ENCODE measurements around the gene MARF1.
"Not testable (repeated sequence)": the region's sequence is repeated elsewhere in the genome, so short reads cannot be mapped to it uniquely, and the experiment has no call there.

The MARF1 gene

GRCh38 chr16:15601212-15601879 is 41.6 kb downstream of the MARF1 start:
- no peak for DNase-seq (ENCODE audit: low spot score)

GRCh38 chr16:15599303-15600070 is 43.5 kb downstream of the MARF1 start:
- no peak for DNase-seq (ENCODE audit: low spot score)

GRCh38 chr16:15598648-15599190 is 44.2 kb downstream of the MARF1 start:
- DNase-seq (ENCODE audit: low spot score) = no peak

DNA sequence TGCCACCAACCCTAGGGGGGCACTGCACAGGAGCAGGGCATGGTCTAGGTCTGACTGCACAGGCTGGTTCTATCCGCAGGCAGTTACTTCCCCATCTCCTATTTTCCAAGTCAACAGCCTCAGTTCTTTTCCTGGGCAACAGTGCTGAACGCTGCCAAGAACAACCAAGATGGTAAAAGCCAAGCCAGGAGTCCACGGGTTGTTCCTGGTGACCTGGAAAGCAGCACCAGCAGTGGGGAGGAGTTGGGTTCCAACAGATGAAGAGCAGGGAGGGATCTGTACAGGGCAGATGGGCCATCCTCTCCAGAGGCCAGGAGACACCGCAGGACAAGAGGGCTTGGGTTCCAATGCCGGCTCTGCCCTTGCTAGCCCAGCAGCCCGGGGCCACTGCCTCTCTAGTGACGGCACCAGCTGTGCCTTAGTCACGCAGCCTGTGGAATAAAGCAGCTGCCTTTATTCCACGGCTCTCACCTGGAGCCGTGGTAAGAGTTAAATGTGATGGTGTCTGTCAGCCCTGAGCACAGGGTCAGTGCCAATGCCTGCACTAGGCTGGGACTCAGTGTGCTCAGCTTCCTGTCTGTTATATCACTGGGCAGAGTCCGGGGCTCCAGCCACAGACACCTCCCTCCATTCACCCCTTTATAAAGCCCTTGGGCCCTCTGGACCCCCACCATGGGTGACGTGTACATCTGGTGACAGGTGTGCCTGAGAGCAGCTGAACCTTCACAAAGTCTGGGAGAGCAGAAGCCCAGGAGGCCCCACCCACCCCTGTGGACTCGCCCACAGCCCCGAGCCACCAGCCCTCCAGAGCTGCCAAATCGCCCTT is 44.9 kb downstream of the MARF1 start:
- no peak for DNase-seq (ENCODE audit: low spot score)

GRCh38 chr16:15597135-15597534 is 45.8 kb downstream of the MARF1 start:
- DNase-seq (ENCODE audit: low spot score) = no peak

- DNase-seq (ENCODE audit: low spot score) = no peak
Measured at GRCh38 chr16:15594711-15595320, 48.1 kb downstream of the MARF1 start.

DNA sequence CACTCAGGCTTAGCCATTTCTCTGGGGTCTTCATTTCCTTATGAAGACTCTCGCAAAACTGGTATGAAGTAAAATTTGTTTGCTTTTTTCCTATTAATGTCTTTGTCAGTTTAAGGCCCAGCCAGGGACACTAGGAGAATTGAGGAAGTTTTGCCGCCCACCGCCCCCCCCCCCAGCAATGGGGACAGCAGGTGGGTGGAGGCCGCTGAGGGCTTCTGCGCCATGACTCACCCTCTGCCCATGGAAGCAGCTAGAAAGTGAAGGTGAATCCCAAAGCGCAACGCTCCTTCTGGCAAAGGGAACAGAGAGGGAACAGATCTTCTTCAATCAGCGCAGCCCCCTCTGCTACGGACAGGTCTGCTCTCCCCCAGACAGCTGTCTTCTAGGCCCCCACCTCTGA is 49.7 kb downstream of the MARF1 start:
- DNase-seq (ENCODE audit: low spot score) = no peak

DNA sequence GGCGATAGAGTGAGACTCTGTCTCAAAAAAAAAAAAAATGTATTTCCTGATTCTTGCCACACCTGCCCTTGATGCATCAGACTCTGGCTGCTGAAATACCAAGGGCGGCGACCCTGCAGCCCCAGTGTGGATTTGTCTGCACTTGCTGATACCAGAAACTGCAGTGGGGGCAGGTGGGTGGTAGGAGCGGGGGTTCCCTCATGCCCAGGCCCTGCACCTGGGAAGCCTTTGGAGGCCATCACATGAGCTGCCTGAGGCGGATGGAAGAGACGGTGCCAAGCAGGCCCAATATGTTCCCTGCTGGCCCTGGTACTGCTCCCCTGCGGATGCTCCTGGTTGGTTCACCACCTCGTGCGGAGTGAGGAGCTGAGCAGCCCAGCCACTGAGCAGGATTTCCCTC is 50.6 kb downstream of the MARF1 start:
- DNase-seq (ENCODE audit: low spot score) = no peak

DNA sequence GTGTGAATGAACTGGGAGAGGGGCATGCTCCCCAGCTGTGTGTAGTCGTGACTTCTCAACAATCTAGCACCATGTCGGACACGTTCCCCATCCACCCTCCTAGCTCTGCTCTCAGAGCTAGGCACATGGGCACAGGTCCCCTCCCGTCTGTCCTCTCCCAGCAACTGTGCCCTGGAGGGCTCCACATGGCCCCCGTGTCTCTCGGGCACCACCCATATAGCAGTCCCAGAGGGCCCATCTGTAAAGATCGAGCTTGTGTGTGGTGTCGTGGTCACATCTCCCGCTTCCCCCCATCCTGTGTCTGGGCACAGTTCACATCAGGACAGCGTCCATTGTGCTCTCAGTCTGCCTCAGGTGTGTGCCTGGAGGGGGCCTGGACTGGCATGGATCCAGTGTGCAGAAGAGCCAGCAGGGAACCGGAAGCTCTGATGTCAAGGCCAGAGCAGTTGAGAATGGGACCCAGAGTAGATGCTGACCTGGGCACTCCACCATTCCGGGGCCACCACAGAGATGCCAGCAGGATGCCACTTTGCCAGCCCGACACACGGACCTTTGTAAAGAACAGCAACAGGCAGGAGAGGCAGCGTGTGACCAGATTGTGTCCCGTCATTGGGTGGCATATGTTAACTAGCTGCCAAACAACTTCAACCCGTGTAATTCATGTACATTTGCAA is 55.7 kb downstream of the MARF1 start:
- DNase-seq (ENCODE audit: low spot score) = no peak

GRCh38 chr16:15586716-15587115 is 56.2 kb downstream of the MARF1 start:
- no peak for DNase-seq (ENCODE audit: low spot score)

- DNase-seq (ENCODE audit: low spot score) = no peak
Measured at GRCh38 chr16:15585956-15586355, 57.0 kb downstream of the MARF1 start.

DNA sequence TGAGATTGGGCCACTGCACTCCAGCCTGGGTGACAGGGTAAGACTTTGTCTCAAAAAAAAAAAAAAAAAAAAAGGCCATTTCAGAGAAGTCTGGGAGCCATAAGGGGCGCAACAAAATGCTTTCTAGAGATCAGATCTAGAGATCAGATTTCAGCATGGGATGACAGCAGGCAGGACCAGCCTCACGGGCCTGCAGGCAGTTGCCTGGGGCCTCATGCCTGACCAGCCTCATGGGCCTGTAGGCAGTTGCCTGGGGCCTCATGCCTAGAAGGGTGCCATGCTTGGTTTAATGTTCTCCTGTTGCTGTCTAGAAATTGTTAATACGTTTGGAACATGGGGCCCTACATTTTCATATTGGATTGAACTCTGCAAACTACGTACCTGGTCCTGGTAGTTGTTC is 59.4 kb downstream of the MARF1 start:
- no peak for DNase-seq (ENCODE audit: low spot score)

GRCh38 chr16:15581127-15581815 is 61.7 kb downstream of the MARF1 start:
- DNase-seq (ENCODE audit: low spot score) = no peak

DNA sequence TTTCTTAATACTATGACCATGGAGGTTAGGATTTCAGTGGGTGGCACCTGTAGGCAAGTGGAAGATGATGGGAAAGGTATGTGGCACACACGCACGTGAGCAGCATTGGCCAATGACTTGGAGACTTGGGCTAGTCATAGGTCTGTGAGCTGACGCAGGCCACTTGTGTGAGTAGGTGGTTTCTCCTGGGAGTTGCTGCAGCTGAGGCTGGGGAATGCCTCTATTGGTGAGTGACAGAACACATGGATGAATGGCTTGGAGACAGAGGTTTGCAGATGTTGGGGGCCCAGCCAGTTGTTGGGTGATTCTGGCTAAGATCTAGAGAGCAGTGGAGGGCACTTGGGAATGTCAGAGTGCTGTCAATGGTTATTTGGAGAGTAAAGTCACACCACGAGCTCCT is 64.1 kb downstream of the MARF1 start:
- DNase-seq (ENCODE audit: low spot score) = no peak

DNA sequence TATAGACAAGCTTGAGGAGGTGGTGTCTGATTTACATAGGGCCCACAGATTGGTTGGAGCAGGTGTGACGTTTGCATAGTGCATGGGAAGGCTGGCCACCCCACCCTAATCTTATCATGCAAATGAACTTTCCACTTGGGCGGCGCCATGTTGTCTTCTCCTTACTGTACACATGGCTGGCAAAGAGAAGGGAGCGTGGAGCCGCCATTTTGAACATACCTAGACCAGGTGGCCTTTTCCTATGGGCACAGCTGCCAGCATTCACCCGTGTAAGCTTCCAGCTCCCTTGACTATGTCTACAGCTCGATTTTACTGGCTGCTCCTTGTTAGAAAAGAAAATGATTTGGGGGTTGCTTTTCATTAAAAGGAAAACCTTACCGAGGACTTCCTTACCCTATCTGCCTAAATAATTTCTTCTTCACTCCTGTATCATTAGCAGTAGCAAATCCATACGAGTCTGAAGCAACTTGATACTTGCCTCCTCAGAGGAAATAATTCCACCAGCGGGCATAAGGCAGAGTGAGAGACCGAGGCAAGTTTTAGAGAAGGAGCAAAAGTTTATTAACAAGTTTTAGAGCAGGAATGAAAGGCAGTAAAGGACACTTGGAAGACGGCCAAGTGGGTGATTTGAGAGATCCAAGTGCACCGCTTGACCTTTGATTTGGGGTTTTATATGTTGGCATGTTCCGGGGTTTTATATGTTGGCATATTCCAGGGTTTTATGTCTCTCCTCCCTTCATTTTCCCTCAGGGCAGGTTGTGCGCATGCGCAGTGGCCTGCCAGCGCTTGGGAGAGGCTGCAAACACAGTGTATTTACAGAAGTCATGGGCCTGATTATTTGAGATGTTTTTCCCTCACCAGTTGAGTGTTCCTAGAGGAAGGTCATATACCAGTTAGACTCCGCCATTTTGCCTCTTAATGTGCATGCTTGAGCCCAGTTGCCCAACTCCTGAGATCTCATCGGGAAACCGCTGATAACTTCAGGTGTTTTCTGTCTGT is 65.7 kb downstream of the MARF1 start:
- no peak for DNase-seq (ENCODE audit: low spot score)

DNA sequence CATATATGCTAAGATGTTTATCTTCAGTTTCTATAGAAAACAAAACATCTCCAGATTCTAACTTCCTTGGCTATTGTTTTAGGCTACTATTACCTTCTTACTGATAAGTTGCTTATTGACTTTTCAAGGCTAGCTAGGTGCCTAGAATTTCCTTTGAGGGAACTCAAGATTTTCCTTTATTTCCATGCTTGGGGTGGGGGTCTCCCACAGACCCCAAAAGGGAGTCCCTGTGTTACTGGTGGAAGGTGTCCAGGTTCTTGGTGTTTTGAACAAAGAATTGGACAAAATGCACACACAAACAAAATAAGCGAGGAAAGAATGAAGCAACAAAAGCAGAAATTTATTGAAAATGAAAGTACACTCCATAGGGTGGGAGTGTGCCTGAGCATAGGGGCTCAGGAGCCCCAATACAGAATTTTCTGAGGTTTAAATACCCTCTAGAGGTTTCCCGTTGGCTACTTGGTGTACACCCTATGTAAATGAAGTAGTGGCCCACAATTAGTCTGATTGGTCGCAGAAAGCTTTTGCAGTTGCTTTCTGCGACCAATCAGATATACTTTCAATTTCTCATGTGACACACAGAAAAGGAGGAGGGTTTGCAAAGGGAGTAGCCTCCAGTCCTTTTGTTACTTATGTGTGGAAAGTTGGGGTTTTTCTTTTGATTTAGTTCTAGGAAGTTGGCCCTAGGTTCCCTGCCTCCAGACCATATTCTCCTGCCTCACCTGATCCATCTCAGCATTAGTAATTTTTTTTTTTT is 67.5 kb downstream of the MARF1 start:
- DNase-seq (ENCODE audit: low spot score) = no peak

DNA sequence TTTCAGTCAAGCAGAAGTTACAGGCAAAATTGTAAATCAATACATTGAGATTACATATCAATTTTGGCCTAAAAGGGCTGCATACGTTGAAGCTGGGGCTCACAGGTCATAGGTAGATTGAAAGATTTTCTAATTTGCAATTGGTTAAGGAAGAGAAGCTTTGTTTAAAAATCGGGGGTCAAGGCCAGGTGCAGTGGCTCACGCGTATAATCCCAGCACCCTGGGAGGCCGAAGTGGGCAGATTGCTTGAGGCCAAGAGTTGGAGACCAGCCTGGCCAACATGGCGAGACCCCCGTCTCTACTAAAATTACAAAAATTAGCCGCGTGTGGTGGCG is 68.4 kb downstream of the MARF1 start:
- DNase-seq (ENCODE audit: low spot score) = no peak

GRCh38 chr16:15573896-15574613 is 68.9 kb downstream of the MARF1 start:
- not testable (repeated sequence) for DNase-seq (ENCODE audit: low spot score)
